C4-2B (cell line): ENCODE data around the gene PIBF1.

ENCODE experiments used
- CTCF ChIP-seq: fragments of 450-650 bp; conservative IDR thresholded peaks from 2 replicates; pipeline ENCODE4 v1.5.1; 2017; ENCODE audit warnings: mild to moderate bottlenecking
- ZFX ChIP-seq: fragments of 450-650 bp; IDR thresholded peaks from 2 replicates; pipeline ENCODE4 v1.6.1; 2017

GRCh38 chr13:72932250-72932649 lies 150.3 kb downstream of the PIBF1 start:
- TF ChIP-seq CTCF (no peak), ZFX (no peak)
